ENCODE measurements around the gene NME5. TPM values are rescaled to one million over a fixed set of nuclear protein-coding genes. Genes with fewer than 3 reads are reported as not detected.

The NME5 gene
- total and polyA plus RNA-seq, 5 experiments from 2014 or later, result not detected

Other genes starting within 250 kb of the NME5 start
- gene PKD2L2, start 250.0 kb downstream of the NME5 start, total RNA-seq, result not detected
- gene PKD2L2, start 250.0 kb downstream of the NME5 start, polyA plus RNA-seq, result under 1 TPM; 0.32 to 0.34 (median 0.34) TPM
- 10 to 100 TPM; 68.9 to 75.3 TPM for gene FAM13B, start 106.3 kb downstream of the NME5 start, total RNA-seq
- gene FAM13B, start 106.3 kb downstream of the NME5 start, polyA plus RNA-seq, result 10 to 100 TPM; 21.7 to 25.1 (median 22.3) TPM
- gene WNT8A, start 55.4 kb downstream of the NME5 start, total RNA-seq, result not detected
- gene WNT8A, start 55.4 kb downstream of the NME5 start, polyA plus RNA-seq, result not detected
- gene BRD8, start 39.2 kb upstream of the NME5 start, total RNA-seq, result 10 to 100 TPM; 76.1 to 77.4 TPM
- 10 to 100 TPM; 24.0 to 37.7 (median 31.8) TPM for gene BRD8, start 39.2 kb upstream of the NME5 start, polyA plus RNA-seq
- not detected for gene KIF20A, start 39.7 kb upstream of the NME5 start, total RNA-seq
- not detected for gene KIF20A, start 39.7 kb upstream of the NME5 start, polyA plus RNA-seq
- gene CDC23, start 73.9 kb upstream of the NME5 start, total RNA-seq, result 10 to 100 TPM; 26.3 to 29.3 TPM
- 10 to 100 TPM; 13.7 to 24.7 (median 17.2) TPM for gene CDC23, start 73.9 kb upstream of the NME5 start, polyA plus RNA-seq
- gene GFRA3, start 135.2 kb upstream of the NME5 start, total RNA-seq, result not detected
- not detected for gene GFRA3, start 135.2 kb upstream of the NME5 start, polyA plus RNA-seq
- gene CDC25C, start 192.4 kb upstream of the NME5 start, total RNA-seq, result not detected
- gene CDC25C, start 192.4 kb upstream of the NME5 start, polyA plus RNA-seq, result not detected
- gene FAM53C, start 198.8 kb upstream of the NME5 start, total RNA-seq, result 10 to 100 TPM; 28.6 to 29.6 TPM
- gene FAM53C, start 198.8 kb upstream of the NME5 start, polyA plus RNA-seq, result 10 to 100 TPM; 18.6 to 22.2 (median 20.3) TPM
- 10 to 100 TPM; 84.0 to 97.5 TPM for gene KDM3B, start 213.3 kb upstream of the NME5 start, total RNA-seq
- gene KDM3B, start 213.3 kb upstream of the NME5 start, polyA plus RNA-seq, result 10 to 100 TPM in 2 of 3 donors, 1 to 10 TPM in 1; 6.9 to 12.3 (median 10.6) TPM

Data from naive thymus-derived CD8-positive, alpha-beta T cell (primary cell).